HEK293T (cell line): Measurements from ENCODE around the gene PHF13.
"Not testable (repeated sequence)": the region's sequence is repeated elsewhere in the genome, so short reads cannot be mapped to it uniquely, and the experiment has no call there.

ENCODE experiments used
- CTCF ChIA-PET: fragments of 350-600 bp; formaldehyde crosslinking; extraction: SDS; loops from one replicate; lab custom pipeline; 2021; ENCODE audit warnings: antibody characterized with exemption, inconsistent platforms; lab: Yijun Ruan, JAX
- POLR2A ChIA-PET: fragments of 350-600 bp; formaldehyde crosslinking; extraction: SDS; loops from one replicate; lab custom pipeline; 2020; ENCODE audit warnings: antibody characterized with exemption, inconsistent platforms; lab: Yijun Ruan, JAX
- DNase-seq: peaks from one replicate; pipeline ENCODE4 v3.0.0; 2012; ENCODE audit warnings: mixed read lengths; ENCODE audit errors: extremely low spot score
- ARNT ChIP-seq: fragments of 450-650 bp; IDR thresholded peaks from 2 replicates; pipeline ENCODE4 v1.6.1; 2017; ENCODE audit warnings: mild to moderate bottlenecking
- BHLHE40 ChIP-seq: fragments of 450-650 bp; IDR thresholded peaks from 2 replicates; pipeline ENCODE4 v1.6.1; 2016; ENCODE audit warnings: mild to moderate bottlenecking, moderate library complexity, borderline replicate concordance
- CTBP1 ChIP-seq: fragments of 450-650 bp; IDR thresholded peaks from 2 replicates; pipeline ENCODE4 v1.6.1; 2016; ENCODE audit warnings: borderline replicate concordance
- ELF4 ChIP-seq: fragments of 450-650 bp; IDR thresholded peaks from 2 replicates; pipeline ENCODE4 v1.6.1; 2017; ENCODE audit warnings: antibody characterized with exemption
- FOXA1 ChIP-seq: fragments of 450-650 bp; IDR thresholded peaks from 2 replicates; pipeline ENCODE4 v1.6.1; 2016; ENCODE audit warnings: mild to moderate bottlenecking
- FOXK2 ChIP-seq: fragments of 450-650 bp; IDR thresholded peaks from 2 replicates; pipeline ENCODE4 v1.6.1; 2016; ENCODE audit warnings: mild to moderate bottlenecking
- FOXM1 ChIP-seq: fragments of 450-650 bp; IDR thresholded peaks from 2 replicates; pipeline ENCODE4 v1.6.1; 2017; ENCODE audit warnings: mild to moderate bottlenecking, borderline replicate concordance
- HDGF ChIP-seq: fragments of 450-650 bp; IDR thresholded peaks from 2 replicates; pipeline ENCODE4 v1.6.1; 2017; ENCODE audit warnings: antibody characterized with exemption, borderline replicate concordance
- L3MBTL2 ChIP-seq: fragments of 450-650 bp; conservative IDR thresholded peaks from 2 replicates; pipeline ENCODE4 v1.6.1; 2016; ENCODE audit warnings: mild to moderate bottlenecking
- LEF1 ChIP-seq: fragments of 450-650 bp; IDR thresholded peaks from 2 replicates; pipeline ENCODE4 v1.6.1; 2017; ENCODE audit warnings: mild to moderate bottlenecking, borderline replicate concordance
- NFRKB ChIP-seq: fragments of 450-650 bp; IDR thresholded peaks from 2 replicates; pipeline ENCODE4 v1.6.1; 2016; ENCODE audit warnings: mild to moderate bottlenecking, moderate library complexity
- SP1 ChIP-seq: fragments of 450-650 bp; IDR thresholded peaks from 2 replicates; pipeline ENCODE4 v1.6.1; 2017
- SUZ12 ChIP-seq: fragments of 450-650 bp; IDR thresholded peaks from 2 replicates; pipeline ENCODE4 v1.6.1; 2016; ENCODE audit warnings: mild to moderate bottlenecking
- TARDBP ChIP-seq: fragments of 450-650 bp; IDR thresholded peaks from 2 replicates; pipeline ENCODE4 v1.6.1; 2016
- ZNF384 ChIP-seq: fragments of 450-650 bp; IDR thresholded peaks from 2 replicates; pipeline ENCODE4 v1.6.1; 2016
- TF ChIP-seq, protein P1 (sequence below): fragments of 450-650 bp; IDR thresholded peaks from 2 replicates; pipeline ENCODE4 v1.6.1; 2016

The PHF13 gene

DNA sequence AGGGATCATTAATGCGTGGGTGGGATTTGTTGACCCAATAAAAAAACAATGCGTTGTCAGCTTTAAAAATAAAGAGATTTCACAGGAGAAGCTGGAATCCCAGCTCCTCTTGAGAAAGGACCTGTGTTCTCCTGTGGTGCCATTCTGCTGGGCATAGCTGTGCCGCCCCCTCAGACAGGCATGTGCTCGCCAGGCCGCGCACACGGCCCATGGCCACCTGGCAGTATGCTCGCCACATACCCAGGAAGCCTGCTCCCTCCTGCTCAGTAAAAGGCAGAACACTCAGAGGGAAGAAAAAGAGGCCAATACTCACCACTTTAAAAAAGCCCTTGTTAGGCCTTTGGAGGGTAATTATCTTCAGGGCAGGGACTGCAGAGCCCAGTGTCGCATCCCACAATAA, 24.2 kb downstream of the PHF13 start:
- no peak for TF ChIP-seq ELF4
- TF ChIP-seq TARDBP: no peak
- TF ChIP-seq HDGF: no peak
- no peak for TF ChIP-seq L3MBTL2
- no peak for TF ChIP-seq BHLHE40
- no peak for TF ChIP-seq ZNF384
- TF ChIP-seq LEF1: no peak
- TF ChIP-seq CTBP1: no peak
- no peak for TF ChIP-seq SUZ12
- TF ChIP-seq FOXM1: no peak
- CTCF ChIA-PET: no interaction called here
- no peak for DNase-seq
- POLR2A ChIA-PET: no interaction called here

DNA sequence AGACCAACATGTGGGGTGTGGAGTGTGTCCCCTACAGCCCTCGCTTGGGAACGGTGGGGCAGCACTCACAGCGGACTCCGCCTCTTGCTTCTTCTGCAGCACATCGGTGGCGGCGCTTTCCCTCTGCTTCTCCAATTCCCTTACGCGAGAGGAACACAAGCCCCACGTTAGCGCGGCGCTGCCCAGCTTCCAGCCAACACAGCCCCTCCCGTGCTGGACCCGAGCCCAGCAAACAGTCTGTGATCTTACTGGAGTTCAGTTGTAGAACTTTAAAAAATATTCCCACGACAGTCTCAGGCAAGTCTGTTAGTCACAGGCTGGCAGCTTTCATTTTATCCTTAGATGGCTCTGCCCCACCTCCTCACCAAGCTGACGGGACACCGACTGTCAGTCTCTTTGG, 24.7 kb downstream of the PHF13 start:
- CTCF ChIA-PET: no interaction called here
- POLR2A ChIA-PET: no interaction called here

DNA sequence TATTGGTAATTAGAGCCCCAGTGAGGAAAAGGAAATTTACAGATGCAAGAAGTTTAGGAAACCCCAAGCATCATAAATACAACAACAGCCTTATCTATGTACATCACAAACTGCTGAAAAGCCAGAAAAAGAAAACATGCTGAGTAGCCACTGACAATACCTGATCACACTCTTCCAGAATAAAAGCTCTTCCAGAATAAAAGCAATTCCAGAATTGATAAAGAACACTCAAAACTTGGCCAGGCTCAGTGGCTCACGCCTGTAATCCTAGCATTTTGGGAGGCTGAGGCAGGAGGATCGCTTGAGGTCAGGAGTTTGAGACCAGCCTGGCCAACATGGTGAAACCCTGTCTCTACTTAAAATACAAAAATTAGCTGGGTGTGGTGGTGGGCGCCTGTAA, 27.3 kb downstream of the PHF13 start:
- CTCF ChIA-PET: interaction anchor here (0.6 kb wide), 1 partner anchor 320 kb away, joined by 3 read pairs; no protein-coding TSS in a partner anchor
- POLR2A ChIA-PET: interaction anchor here (0.6 kb wide), 1 partner anchor 56 kb away, joined by 3 read pairs; no protein-coding TSS in a partner anchor

More for the DNA sequence above, 24.7 kb downstream of the PHF13 start:
- no peak for DNase-seq
- TF ChIP-seq LEF1 (no peak), L3MBTL2 (no peak), ARNT (no peak), FOXM1 (no peak), SUZ12 (no peak), FOXA1 (no peak), TARDBP (no peak), CTBP1 (no peak), HDGF (no peak), ZNF384 (no peak), NFRKB (no peak), SP1 (no peak)

DNA sequence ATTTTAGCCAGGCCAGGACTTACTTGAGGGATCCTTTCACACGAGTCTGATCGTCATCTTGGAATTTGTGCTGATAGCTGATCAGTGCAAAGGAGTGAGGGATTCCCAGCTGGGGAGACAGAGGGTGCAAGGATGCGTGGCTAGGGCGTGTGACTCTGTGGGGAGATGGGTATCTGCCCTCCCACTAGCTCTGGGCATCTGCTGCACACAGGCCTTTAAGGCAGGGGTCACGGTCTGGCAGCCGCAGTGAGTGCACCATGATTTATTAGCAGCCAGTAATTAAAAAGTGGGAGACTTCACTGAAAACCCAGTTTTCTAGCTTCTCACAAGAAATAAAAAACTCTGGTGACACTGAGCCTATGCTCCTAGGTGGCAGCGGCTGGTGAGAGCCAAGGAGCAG, 31.5 kb downstream of the PHF13 start:
- CTCF ChIA-PET: interaction anchor here (1.3 kb wide), 1 partner anchor 155 kb away, joined by 3 read pairs; no protein-coding TSS in a partner anchor
- POLR2A ChIA-PET: no interaction called here
- DNase-seq: no peak
- no peak for TF ChIP-seq ELF4
- TF ChIP-seq TARDBP: no peak
- no peak for TF ChIP-seq ZNF384
- no peak for TF ChIP-seq ARNT
- TF ChIP-seq NFRKB: no peak
- no peak for TF ChIP-seq HDGF
- TF ChIP-seq FOXK2: no peak

More for the DNA sequence above, 27.3 kb downstream of the PHF13 start:
- not testable (repeated sequence) for DNase-seq

DNA sequence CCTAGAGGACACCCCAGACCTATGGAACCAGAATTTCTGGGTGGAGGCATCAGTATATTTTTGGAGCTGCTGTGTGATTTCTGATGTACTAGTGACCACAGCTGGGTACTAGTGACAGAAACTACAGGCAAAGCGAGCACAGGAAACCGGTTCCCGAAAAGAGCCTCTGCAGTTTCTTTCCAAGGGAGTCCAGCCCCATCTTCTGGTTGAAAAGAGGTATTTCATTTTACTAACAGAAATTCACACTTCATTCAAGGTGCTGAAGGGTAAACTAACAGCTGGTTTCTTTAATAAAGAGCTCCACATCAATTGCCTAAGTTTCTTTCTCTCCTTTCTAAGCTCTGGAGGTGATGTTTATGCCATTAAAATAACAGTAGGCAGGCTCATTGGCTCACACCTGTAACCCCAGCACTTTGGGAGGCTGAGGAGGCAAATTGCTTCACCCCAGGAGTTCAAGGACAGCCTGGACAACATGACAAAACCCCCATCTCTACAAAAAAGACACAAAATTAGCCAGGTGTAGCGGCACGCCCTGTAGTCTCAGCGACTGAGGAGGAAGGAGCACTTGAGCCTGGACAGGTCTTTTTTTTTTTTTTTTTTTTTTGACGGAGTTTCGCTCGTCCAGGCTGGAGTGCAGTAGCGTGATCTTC, 33.1 kb downstream of the PHF13 start:
- POLR2A ChIA-PET: no interaction called here
- CTCF ChIA-PET: interaction anchor here (0.7 to 1.8 kb wide), 10 partner anchors 9 to 155 kb away, joined by 3 to 7 read pairs (median 4); partner anchors contain the start of genes PLEKHG5 and TAS1R1
- TF ChIP-seq BHLHE40 (no peak), CTBP1 (no peak), LEF1 (no peak), SUZ12 (no peak), HDGF (no peak), FOXA1 (no peak), ELF4 (no peak), ZNF384 (no peak), TARDBP (no peak), L3MBTL2 (no peak), FOXK2 (no peak), ARNT (no peak), SP1 (no peak), FOXM1 (no peak), NFRKB (no peak)
- TF ChIP-seq, protein P1, sequence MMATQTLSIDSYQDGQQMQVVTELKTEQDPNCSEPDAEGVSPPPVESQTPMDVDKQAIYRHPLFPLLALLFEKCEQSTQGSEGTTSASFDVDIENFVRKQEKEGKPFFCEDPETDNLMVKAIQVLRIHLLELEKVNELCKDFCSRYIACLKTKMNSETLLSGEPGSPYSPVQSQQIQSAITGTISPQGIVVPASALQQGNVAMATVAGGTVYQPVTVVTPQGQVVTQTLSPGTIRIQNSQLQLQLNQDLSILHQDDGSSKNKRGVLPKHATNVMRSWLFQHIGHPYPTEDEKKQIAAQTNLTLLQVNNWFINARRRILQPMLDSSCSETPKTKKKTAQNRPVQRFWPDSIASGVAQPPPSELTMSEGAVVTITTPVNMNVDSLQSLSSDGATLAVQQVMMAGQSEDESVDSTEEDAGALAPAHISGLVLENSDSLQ: no peak
- DNase-seq: peak; percentile 70

DNA sequence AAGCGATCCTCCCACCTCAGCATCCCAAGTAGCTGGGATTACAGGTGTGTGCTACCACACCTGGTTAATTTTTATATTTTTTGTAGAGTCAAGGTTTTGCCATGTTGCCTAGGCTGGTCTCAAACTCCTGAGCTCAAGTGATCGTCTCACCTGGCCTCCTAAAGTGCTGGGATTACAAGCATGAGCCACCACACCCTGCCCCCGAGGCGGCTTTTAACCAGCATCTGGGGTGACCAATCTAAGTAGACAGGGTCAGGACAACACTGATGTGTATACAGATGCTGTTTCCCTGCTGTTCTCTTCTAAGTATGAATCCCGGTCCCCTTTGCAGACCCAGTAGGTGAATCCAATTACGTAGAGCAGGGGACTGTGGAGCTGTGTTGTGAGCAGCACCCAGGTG, 35.0 kb downstream of the PHF13 start:
- ChIA-PET POLR2A (no interaction called here), CTCF (no interaction called here)
- TF ChIP-seq FOXM1 (no peak), SUZ12 (no peak), HDGF (no peak), LEF1 (no peak), ARNT (no peak), SP1 (no peak), CTBP1 (no peak), L3MBTL2 (no peak), BHLHE40 (no peak)
- TF ChIP-seq, protein P1: no peak
- DNase-seq: no peak

DNA sequence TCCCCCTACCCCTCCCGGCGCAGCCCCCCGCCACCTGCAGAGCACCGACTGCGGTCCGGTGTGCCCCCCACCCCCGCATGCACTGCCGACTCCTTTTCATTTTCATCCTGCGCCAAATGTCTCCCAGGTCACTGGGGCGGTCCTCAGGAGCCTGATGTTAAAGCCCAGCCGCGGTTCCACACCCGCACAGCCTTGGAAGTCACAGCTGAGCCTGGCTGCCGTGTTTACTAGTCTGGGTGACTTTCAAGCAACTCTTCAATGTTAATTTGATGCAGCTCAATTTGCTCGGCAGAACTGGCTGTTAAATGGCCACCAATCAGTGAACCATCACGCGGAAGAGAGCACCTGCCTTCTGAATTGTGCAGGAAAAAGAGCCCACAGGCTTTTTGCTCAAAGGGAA, 38.4 kb downstream of the PHF13 start:
- TF ChIP-seq TARDBP: no peak
- no peak for TF ChIP-seq NFRKB
- no peak for TF ChIP-seq FOXA1
- no peak for TF ChIP-seq FOXM1
- TF ChIP-seq HDGF: no peak
- TF ChIP-seq FOXK2: no peak
- ChIA-PET POLR2A (no interaction called here), CTCF (no interaction called here)
- DNase-seq: no peak
